Mammary epithelial cell (primary cell): Measurements from ENCODE around the gene MUCL3.

ENCODE experiments used
- CTCF ChIP-seq, 2 donors: IDR thresholded peaks in 1 of 2; conservative IDR thresholded peaks in 1 of 2; 2 replicates each; pipeline ENCODE4 v1.5.1; 2011 to 2012; ENCODE audit warnings: inconsistent platforms in 2 of 2, low read length in 2 of 2, mild to moderate bottlenecking in 2 of 2, control low read depth in 1 of 2, low read depth in 1 of 2; ENCODE audit not compliant: insufficient read depth in 1 of 2; ENCODE audit errors: extremely low read depth in 1 of 2
- EZH2 ChIP-seq: IDR thresholded peaks from 2 replicates; pipeline ENCODE4 v1.6.1; 2012; ENCODE audit warnings: low read length, inconsistent platforms, borderline replicate concordance

- TF ChIP-seq CTCF (conservative IDR thresholded peaks at IDR 0.05 in 1 of 2, IDR thresholded peaks at IDR 0.05 in 1 of 2; ENCODE audit: extremely low read depth in 1 of 2, insufficient read depth in 1 of 2, low read depth in 1 of 2, low read length in 2 of 2) = no peak
- TF ChIP-seq EZH2 = no peak
These were observed 23.3 kb upstream of the MUCL3 start for GRCh38 chr6:30917487-30917886.
